ENCODE measurements around the gene TOB2.

TOB2 gene

GRCh38 chr22:41446639-41447434 is at the start of gene TOB2:
TSS of gene TOB2 (minus strand) at chr22:41446801. CDS start at chr22:41437345, 9,456 bp downstream.
- DNase-seq: peak; percentile 97

GRCh38 chr22:41491374-41492100 is 44.9 kb upstream of the TOB2 start:
- no peak for DNase-seq

- no peak for DNase-seq
Observed at GRCh38 chr22:41488596-41489385, 42.2 kb upstream of the TOB2 start.

- DNase-seq: no peak
Observed at GRCh38 chr22:41488076-41488475, 41.5 kb upstream of the TOB2 start.

DNA sequence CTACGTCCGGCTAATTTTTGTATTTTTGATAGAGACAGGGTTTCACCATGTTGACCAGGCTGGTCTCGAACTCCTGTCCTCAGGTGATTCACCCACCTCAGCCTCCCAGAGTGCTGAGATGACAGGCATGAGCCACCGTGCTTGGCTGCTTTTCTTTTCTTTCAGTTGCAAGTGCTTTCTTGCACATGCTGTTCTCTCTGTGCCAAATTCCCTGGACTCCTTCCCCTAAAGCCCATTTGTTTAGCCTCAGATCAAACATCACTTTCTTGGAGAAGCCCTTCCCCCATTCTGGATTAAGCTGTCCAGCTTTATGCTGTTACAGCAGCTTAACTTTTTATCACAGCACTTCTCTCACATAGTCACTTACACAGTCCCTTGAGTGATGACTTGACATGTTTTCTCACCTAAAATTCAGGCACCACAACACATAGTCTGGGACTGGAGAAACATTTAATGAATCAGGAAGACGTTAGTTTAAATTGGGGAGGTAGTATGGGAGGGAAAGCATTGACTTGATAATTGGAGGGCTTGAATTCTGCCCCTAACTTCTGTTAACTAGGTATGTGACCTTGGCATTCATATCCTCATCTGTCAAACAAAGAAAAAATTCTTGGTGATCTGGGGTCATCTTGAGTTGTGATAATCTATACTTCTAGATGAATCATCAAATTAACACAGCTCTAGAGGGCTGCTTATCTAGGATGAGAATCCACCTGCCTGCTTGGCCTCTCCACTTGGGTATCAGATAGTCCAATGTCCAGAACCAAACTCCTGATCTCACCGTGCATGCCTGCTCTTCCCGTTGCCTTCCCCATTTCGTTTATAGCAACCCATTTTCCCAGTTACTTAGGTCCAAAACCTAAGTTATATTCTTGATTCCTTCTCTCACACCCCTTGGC is 40.7 kb upstream of the TOB2 start:
- no peak for DNase-seq

- DNase-seq: no peak
Observed at GRCh38 chr22:41485033-41485432, 38.4 kb upstream of the TOB2 start.

- peak; percentile 70 for DNase-seq
Observed at GRCh38 chr22:41482319-41482935, 35.8 kb upstream of the TOB2 start.

GRCh38 chr22:41481925-41482318 is 35.3 kb upstream of the TOB2 start:
- no peak for DNase-seq

DNA sequence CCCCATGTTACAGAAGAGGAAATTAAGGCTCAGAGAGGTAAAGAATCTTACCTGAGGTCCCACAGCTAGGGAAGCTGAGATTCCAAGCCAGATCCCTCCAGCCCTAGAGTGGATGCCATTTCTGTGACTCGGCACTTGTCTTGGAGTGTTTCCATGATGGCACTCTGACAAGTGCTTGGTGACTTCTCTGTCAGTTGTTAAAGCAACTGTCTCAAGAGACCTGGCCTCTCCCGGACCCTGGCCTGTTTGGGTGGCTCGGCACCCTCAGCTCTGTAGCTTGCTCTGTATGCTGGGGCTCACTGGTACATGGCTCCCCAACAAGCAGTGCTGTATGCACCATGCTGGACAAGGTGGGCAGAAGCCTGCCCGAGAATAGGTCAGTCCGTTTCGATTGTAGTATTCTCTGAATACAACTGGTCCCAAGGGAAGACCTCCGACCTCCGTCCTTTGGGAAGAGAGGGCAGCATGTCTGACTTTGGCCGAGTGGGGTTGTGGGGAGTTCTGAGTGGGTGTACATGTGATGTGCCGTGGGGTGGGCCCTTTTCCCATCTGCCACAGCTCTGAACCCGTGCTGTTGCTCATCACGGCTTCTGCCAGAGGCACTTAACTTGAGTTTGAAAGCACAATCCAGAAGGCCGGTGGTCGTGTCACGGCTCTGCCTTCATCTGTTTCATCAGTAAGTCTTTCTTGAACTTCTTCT is 34.7 kb upstream of the TOB2 start:
- peak; percentile 13 for DNase-seq

GRCh38 chr22:41480397-41480735 is 33.8 kb upstream of the TOB2 start:
- peak; percentile 69 for DNase-seq

- peak; percentile 18 for DNase-seq
Observed at GRCh38 chr22:41479671-41480396, 33.2 kb upstream of the TOB2 start.

GRCh38 chr22:41478891-41479521 is 32.4 kb upstream of the TOB2 start:
- DNase-seq: peak; percentile 32

GRCh38 chr22:41478473-41478872 is 31.9 kb upstream of the TOB2 start:
- no peak for DNase-seq

DNA sequence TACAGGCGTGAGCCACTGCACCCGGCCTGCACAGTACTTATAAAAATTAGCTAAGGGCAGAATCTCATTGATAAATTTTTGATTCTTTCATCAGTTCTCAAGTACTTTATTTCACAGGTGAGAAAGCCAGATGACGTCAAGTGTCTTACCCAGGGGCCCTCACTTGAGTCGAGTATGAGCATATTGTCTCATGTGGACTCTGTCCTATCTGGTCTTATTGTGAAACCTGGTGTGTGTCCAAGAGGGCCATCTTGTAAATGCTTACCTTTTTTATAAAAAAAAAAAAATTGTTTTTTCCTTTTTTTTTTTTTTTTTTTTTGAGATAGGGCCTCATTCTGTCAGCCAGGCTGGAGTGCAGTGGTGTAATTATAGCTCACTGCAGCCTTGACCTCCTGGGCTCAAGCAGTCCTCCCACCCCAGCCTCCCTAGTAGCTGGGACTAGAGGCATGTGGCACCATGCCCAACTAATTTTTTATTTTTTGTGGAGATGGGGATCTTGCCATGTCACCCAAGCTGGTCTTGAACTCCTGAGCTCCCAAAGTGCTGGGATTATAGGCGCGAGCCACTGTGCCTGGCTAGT is 28.4 kb upstream of the TOB2 start:
- DNase-seq: no peak

DNA sequence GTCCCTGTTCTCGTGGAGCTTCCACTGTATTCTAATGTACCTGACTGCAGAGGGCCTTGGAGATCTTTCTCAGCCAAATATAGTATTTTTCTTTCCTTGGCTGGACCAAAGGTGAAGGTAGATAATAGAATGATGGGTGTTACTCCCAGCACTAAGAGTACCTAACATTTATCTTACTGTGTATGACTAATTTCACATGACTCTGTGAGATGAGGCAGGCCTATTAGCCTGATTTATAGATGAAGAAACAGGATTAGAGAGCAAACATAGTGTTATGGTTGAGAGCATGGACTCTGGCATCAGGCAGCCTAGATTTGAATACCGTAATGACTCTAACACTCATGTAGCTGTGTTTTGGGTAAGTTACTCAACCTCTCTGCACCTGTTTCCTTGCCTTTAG is 25.0 kb upstream of the TOB2 start:
- no peak for DNase-seq

- no peak for DNase-seq
Observed at GRCh38 chr22:41470886-41471285, 24.3 kb upstream of the TOB2 start.

DNA sequence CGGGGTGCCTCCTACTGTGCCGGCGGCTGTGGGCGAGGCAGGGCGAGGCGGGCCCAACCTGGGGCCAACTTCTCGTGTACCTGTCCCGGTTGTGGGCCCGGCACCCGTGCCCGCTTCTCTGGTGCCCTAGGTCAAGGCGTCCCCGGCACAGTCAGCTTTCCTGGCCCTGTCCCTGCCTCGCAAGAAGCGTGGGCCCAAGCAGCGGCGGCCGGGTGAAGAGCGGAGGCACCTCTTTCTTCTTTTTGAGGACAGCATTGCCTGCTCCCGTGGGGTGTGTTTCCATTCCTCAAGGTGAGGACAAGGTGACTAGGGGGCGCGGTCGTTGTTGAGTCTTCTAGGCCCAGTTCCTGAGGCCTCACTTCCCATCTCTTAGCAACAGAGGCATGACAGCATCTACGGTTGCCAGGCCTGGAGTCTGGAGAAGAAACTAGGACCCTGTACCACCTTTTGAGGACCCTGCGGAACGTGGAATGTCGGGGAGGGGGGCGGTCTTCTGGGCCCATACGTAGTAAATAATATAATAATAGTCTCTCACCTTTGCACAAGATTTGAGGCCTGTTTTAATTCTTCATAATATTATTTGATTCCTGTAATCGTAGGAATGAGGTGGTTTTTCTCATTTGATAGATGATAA is 22.7 kb upstream of the TOB2 start:
- DNase-seq: no peak

DNA sequence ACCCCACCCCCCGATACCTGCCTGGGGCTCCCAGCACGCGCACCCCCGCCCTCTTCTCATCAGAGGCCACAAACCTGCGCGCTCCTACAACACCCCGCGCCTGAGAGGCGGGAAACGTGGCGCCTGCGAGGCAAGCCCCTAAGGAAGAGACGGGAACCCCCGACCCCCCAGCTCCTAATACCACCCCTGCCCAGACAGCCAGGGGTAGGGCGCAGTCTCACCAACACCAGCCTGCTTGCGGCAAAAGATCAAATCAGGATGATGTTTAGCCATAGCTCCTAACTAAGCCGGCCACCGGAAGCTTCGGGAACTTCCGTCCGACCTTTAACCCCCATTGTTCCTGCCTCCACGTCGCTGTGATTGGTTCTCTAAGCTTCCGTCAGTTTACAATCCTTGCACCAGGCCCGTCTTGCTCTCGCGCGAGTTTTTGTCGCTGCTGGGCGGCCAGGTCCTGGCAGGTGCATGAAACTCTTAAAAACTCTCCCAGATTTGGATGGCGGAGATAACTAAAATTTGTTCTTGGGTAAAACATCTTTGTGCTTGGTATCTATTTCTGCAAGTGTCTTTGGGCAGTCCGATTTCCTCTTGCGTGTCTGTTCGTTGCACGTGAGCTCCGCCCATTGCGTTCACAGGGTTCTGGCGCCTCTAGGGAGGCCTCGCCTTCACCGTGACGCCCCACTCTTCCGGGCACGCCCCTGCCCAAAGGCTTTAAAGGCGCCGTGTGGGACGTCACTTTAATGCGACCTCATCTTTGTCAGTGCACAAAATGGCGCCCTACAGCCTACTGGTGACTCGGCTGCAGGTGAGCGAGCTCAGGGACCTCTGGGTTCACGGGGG is 22.0 kb upstream of the TOB2 start, which contains the start of the genes ACO2 and PHF5A:
TSS of gene ACO2 (plus strand) at position 737 of the 837 bp plus-strand sequence. CDS start at position 767, 30 bp downstream.
TSS of gene PHF5A (minus strand) at position 312 of the 837 bp plus-strand sequence. CDS start at position 273, 39 bp downstream.
- peak; percentile 98 for DNase-seq
